H54 (cell line): Measurements from ENCODE around the gene CDH23.

Source experiments
- DNase-seq: peaks from one replicate; pipeline ENCODE4 v3.0.0; 2011; ENCODE audit warnings: low spot score, mixed read lengths; ENCODE audit not compliant: insufficient read length
- FAIRE-seq: peaks from 3 replicates; lab custom pipeline; 2011; peaks lifted over from hg19 to GRCh38; lab: Jason Lieb, UNC
- POLR2A ChIP-seq: IDR thresholded peaks from 2 replicates; pipeline ENCODE4 v1.6.1; 2011; ENCODE audit warnings: low read depth, mild to moderate bottlenecking, low read length

CDH23 gene

DNA sequence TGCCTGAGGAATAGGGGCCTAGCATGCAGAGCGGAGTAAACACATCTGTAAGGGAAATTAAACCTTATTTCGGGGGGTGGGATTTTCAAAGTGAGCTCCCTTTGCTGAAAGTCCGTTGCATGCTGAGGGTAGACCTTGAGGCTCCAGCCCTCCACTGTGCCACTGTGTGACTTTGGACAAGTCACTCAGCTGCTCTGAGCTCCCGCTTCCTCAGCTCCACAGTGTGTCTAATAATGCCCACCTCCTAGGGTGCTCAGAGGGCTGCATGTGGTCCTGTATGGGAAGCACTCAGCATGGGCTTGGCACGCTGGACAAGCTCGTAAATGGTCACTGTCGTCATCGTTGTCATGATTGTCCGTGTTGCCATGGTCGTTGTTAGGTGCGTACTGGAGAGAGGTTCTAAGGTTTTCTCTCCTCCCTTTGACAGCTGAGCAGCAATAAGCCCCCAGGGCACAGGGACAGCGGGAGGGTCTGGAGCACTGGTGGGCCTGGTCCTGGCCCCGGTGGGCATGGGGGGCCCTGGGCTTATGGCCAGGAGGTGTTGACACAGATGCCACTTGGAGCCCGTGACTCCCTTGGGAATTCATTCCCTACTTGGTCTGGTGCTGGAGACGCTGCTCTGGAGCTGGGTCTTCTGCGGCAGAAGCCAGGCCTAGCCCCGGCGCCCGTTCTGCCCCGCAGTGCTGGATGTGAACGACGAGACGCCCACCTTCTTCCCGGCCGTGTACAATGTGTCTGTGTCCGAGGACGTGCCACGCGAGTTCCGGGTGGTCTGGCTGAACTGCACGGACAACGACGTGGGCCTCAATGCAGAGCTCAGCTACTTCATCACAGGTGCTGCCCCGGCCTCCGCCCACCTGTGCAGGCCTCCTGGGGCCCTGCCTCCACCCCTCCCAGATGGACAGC lies 309.7 kb downstream of the CDH23 start:
- no peak for FAIRE-seq
- TF ChIP-seq POLR2A, result no peak

DNA sequence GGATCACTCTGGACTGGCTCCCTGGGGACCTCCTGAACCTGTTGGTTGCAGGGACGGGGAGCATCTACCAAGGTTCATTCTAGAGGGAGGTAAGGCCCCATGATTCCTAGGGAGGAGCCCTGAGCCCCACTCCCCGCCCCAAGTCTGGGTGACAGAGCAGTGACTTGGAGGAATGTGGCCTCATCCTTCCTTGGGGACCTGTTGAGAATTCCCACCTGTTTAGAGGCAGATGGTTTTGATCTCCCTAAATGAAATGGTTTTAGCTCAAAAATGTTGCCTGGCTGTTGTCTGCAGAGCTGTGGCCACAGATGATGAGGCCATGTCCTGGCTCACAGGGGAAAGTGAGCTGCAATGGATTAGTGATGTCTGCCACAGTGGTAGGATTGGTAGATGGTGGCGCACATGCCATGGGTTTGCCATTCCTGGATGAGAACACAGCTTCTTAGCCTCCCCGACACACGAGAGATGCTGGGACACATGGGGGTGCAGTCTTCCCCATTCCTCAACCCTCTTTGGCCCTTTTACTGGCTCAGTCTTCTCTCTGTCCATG lies 310.6 kb downstream of the CDH23 start:
- no peak for TF ChIP-seq POLR2A
- FAIRE-seq (no peak), DNase-seq (no peak)

More for the DNA sequence above, 309.7 kb downstream of the CDH23 start:
- no peak for DNase-seq

DNA sequence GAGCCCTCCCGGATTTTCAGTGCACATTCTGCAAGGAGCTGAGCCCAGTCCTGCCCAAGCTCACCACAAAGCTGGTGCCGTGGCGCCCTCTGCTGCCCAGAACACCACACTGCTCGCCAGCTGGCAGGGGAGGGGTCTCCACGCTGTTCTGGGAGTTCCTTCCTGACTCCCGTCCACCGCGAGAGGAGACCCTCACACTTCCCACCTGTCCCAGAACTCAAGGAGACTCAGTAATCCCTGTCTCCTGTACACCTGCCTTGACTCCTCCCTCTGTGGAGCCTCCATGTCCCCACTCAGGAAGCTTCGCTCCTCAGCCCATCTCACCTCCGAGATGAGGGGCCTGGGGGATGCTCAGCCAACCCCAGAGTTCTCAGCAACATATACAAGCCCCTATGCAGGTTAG lies 311.6 kb downstream of the CDH23 start:
- peak; percentile 65 for DNase-seq
- no peak for FAIRE-seq
- TF ChIP-seq POLR2A, result no peak

DNA sequence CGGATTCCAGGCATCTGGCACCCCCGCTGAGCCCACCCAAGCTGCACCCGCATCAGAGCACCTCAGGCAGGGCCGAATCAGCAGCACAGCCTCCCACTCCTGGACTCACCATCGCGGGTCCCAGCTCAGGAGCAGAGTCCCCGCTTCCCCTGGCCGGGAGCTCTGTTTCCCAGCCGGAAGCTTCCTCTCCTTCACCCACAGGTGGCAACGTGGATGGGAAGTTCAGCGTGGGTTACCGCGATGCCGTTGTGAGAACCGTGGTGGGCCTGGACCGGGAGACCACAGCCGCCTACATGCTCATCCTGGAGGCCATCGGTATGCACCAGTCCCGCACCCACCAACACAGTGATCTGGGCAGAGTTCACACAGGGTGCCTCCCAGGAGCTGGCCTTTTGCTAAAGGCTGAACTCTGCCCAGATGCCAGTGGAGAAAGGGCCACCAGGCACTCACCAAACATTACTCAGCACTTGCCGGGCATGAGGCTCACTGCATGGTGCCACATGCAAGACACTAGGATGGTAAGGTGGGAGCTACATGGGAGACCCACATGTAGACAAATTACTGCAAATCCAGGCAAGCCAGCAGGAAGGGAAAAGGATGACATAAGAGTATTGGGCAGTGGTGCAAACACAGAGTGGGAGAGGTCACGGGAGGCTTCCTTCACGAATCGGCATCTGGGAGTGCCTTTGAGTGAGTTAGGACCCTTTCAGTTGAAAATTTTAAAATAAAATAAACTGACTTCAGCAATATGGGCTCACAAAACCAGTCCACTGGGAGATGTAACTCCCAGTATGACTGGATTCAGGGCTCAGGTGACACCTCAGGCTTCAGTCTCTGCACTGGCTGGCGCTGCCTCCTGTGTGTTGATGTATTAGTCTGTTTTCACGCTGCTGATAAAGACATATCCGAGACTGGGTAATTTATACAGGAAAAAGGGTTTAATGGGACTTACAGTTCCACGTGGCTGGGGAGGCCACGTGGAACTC lies 312.5 kb downstream of the CDH23 start:
- TF ChIP-seq POLR2A, result no peak
- FAIRE-seq, result no peak
- DNase-seq, result no peak

DNA sequence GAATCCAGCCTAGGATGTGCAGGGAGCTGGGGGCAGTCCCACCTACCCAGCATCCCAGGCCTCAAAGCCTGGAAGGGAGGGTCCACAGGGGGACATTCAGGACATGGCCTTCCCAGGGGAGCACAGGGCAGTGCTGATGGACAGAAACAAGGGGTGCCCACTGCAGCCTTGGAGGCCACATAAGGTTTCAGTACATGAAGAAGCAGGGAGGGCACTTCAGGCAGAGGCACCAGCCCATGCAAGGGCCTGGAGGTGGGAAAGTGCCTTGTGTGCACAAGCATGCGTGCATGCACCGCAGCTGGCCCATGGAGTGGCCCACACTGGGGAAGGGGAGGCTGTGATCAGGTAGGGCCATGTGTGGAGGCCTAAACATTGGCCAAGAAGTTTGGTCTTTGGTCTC lies 313.8 kb downstream of the CDH23 start:
- DNase-seq (no peak), FAIRE-seq (no peak)
- TF ChIP-seq POLR2A, result no peak

DNA sequence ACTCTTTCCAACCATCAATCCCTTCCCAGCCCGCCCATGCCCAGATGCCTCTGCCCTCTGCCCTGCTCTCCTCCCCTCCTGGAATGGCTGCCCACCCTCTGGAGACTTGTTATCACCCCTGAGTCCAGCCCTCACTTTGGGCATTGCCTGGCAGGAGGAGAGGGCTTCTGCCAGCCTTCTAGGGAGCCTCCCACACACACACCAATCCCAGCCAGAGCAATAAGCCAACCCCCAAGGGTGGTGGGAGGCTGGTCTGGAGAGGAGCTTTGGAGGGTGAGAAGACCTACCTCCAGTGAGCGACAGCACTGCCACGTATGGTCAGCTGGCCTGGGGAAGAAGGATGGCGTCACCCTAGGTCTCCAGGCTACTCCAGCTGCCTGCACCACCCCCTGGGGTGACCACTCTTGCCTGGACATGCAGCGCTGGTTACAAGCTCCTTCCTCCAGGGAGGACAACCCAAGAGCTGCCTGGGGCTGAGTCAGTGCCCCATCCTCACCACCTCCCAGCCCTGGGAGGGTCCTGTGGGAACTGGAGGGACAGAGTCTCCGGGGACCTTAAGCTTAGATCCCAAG lies 314.4 kb downstream of the CDH23 start:
- no peak for DNase-seq
- no peak for FAIRE-seq
- no peak for TF ChIP-seq POLR2A

DNA sequence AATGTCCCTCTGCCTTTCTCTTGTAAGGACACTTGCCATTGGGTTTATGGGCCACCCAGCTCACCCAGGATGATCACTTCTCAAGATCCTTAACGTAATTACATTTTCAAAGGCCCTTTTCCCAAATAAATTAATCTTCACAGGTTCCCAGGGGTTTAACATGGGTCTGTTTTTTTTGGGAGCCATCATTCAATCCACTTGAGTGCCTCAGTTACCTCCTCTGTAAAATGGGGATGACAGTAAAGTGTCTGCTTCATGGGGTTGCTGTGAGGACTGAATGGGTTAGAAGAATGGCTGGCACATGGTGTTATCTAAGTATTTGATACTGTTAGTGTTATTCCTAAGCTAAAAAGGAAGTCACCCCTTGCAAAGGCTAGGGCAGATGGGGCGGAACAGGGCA lies 315.4 kb downstream of the CDH23 start:
- FAIRE-seq, result no peak
- TF ChIP-seq POLR2A, result no peak
- DNase-seq, result no peak

DNA sequence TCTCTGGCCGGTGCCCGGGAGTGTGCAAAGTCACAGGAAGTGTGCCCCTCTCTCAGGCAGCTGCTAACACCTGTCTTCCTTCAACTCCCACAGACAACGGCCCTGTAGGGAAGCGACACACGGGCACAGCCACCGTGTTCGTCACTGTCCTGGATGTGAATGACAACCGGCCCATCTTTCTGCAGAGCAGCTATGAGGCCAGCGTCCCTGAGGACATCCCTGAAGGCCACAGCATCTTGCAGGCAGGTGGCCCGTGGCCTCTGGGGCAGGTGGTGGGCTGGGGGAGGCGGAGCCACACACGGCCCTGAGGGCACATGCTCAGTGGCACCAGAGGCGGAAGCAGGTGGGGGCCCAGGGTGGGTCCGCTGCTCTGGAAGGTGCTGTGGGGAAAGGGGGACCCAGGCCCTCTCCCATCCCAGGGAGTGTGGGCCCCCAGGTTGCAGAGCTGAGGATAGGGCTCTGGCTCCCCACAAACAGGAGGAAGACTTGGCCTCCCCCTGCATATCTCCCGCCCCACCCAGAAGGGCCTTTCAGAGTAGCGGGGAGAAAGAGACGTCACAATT lies 315.9 kb downstream of the CDH23 start:
- FAIRE-seq (no peak), DNase-seq (no peak)
- TF ChIP-seq POLR2A, result no peak

DNA sequence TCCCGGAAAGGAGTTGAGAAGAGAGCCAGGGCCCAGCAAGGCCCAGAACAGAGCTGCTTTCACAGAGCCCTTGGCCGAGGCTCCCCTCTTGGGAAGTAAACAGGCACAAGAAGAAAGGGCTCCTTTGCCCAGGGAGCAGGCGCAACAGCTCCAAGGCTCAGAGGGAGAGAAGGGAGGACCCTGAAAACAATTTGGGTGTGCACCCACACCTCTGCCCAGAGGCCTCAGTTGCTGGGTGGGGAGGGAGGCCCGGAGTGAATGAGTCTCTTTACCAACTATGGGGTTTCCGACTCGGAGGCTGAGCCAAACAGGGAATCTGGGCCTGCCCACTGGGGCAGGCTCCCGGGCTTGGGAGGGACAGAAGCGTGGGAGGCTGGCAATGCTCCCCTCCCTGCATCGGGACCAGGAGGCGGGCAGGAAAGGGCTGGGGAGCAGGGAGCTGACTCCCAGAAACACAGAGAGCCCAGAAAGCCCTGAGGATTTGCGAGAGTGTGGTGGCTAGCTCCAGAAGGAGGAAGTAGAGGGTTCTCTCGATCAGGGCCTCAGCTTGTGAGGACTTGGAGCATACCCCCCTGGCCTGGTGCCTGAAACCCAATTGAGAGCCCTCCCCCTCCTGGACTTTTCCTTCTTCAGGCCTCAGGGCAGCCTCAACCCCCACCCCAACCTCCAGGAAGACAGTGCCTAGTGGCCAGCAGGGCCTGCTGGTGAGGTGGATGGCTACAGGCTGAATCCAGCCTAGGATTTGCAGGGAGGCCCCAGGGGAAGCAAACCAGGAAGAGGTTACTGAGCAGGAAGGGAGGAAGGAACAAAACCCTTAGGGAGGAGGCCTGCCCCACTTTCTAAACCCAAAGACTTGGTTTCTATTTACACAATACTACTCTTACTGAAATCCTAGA lies 316.7 kb downstream of the CDH23 start:
- FAIRE-seq (no peak), DNase-seq (no peak)
- no peak for TF ChIP-seq POLR2A

DNA sequence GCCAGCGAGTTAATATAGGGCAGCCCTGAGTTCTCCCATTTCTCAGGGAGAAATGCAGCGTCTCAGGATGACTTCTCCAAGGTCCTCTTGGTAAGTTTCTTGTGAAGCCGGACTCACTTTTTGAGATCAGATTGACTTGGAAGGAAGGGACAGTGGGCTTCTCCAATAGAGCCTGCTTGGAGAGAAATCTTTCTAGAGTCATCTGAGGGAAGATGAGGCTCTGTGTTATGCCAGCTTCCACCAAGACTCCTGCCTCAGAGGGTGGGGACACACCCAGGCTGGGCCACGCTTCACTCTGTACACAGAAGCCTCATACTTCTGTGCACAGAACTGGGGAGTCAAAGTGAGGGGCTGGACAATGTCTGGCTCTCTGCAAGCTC lies 317.3 kb downstream of the CDH23 start:
- FAIRE-seq (no peak), DNase-seq (no peak)
- no peak for TF ChIP-seq POLR2A

DNA sequence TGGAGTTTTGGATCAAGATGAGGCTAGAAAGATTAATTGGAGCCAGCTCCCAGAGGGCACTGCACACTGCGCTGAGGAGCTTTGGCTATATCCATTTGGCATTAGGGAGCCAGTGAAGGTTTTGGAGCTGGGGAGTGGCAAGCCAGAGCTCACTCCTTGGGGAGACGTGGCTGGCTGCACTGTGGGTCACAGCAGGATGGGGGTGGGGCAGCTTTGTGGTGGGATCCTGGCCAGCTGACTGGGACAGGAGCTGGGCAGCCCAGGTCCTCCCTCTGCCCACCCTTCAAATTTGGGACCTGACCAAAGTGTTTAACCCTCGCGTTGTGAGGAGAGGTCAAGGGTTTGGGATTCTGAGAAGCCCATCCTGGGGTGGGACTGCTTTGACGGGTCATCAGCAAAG lies 317.9 kb downstream of the CDH23 start:
- no peak for DNase-seq
- FAIRE-seq, result no peak
- no peak for TF ChIP-seq POLR2A

DNA sequence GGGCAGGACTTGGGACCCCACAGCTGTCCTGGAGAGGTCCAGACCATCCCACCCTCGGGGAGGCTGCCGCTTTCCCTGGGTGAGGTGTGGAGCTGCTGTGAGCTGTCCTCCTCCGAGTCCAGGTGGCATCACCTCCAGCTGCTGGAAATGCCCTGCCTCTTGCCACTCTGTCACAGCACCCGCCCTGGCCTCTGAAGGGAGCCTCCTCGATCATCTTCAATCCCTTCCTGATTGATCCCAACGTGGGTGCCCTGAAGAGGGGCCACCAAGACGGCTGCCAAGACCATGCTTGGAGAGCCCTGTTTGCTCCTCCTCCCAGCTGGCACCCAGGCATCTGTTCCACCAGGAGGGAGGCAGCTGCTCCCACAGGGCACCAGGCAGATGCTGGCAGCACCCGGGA lies 318.3 kb downstream of the CDH23 start:
- FAIRE-seq, result no peak
- DNase-seq, result no peak
- TF ChIP-seq POLR2A, result no peak
